Muscle of arm (tissue), 12 donors: ENCODE data around the gene NPC1L1. TPM values are rescaled to one million over a fixed set of nuclear protein-coding genes. Genes with fewer than 3 reads are reported as not detected.

ENCODE experiments used
- DNase-seq: peaks from one replicate; pipeline ENCODE4 v3.0.0-alpha.2; 2013
- polyA plus RNA-seq, 12 donors: library from polyadenylated mRNA; unstranded; fragments of 120-200 nt; gene quantifications; one replicate each; pipeline ENCODE4 v1.2.1, GENCODE V29; 2013; ENCODE audit not compliant: insufficient read length in 12 of 12

The NPC1L1 gene
- polyA plus RNA-seq, 12 donors, result 0.04 to 2.1 (median 0.08) TPM; not detected in 3

DNA sequence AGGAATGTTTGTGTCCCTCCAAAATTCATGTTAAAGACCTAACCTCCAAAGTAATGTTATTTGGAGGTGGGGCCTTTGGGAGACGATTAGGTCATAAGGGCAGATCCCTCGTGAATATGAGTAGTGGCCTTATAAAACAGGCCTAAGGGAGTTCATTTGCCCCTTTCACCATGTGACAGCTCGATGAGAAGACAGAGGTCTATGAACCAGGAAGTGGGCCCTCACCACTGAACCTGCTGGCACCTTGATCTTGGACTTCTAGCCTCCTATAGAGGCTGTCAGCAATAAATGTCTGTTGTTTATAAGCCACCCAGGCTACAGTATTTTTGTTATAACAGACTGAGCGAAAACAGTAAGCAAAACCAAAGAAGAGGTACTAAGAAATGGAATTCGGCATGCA, 64.8 kb downstream of the NPC1L1 start:
- no peak for DNase-seq

DNA sequence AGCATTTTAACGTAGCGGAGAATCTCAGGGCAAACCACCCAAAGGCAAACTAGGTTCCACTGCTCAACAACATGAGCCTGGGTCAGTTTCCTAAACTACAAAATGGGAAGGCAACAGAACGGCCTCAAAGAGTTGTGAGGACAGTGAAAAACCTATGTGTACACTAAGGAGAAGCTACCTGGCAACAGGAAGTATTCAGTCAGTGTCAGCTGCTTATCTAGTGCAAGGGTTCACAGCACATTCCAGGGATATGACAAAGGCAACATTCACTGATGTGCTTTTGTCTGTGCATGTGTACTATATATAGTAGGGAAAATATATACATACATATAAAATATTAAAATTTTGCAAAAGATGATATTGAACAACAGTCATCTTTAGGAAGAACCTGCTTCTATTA, 67.8 kb downstream of the NPC1L1 start:
- no peak for DNase-seq

DNA sequence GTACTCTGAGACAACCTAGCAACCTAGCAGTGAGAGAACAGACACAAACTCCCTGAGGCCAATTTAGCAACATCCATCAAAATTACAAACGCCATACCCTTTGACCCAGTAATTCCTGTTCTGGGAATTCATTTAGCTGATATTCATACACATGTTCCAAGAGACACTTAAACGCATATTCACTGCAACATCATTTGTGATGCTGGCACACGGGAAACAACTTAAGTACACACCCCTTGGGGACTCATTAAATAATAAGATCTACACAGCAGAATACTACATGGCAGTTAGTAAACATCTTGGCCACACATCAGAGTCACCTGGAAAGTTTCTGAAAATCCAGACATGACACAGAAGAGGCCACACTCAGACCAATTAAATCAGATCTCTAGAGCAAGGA, 68.3 kb downstream of the NPC1L1 start:
- DNase-seq, result no peak

DNA sequence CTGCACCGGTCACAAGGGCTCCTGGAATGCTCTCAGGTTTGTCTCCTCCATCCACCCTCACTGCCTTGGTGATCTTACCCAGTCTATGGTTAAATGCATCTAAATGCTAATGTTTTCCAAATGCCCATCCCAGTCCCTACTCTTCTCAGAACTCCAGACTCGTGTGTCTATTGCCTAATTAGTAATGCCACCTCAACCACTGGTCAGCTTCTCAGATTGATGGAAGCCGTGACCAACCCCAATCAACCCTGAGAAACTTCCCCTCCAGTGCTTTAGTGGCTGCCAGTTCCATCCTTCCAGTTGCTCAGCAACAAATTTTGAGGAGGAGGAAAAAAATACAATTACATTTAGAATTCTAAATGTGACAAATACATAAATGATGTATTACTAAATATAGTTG, 69.3 kb downstream of the NPC1L1 start:
- no peak for DNase-seq

DNA sequence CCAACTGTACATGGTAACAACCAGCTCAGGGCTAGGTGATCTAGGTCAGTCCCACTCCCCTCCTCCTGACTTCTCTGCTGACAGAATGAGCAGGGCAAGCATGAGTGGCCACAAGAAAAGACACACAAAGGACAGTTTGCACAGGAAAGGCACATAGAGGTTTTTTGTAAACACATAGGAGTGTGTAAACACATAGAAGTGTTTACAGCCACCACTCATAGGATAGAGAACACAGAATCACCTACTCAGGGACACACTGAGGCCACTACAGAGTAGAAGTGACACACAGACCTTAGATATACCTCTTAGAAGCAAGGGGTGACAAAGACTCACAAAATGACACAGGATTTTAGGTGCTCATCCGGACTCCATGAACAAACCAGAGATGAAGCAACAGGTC, 69.7 kb downstream of the NPC1L1 start:
- no peak for DNase-seq

DNA sequence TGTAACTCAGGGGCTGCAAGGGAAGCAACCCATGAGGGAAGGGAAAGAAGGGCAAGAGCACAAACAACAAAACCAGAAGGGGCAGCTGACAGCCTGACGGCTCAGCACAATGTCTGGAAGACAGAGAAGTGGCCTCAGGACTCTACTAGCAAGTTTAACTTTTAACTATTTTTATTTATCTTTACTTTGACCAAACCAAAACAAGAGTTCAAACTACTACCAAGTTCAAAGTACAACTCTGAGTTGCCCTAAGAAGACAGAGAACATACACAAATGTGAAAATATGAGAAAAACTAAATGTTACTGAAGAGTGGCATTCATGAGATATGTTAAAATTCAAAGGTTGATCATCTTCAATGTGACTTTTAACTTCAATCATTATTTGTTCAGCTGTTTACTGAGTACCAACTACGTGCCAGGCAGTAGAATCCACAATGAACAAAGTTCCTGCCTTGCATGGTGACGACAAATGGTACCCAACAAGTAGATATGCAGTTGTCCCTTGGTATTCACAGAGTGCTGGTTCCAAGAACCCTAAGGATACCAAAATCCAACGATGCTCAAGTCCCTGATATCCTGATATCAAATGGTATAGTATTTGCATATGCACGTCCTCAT, 70.4 kb downstream of the NPC1L1 start:
- no peak for DNase-seq

DNA sequence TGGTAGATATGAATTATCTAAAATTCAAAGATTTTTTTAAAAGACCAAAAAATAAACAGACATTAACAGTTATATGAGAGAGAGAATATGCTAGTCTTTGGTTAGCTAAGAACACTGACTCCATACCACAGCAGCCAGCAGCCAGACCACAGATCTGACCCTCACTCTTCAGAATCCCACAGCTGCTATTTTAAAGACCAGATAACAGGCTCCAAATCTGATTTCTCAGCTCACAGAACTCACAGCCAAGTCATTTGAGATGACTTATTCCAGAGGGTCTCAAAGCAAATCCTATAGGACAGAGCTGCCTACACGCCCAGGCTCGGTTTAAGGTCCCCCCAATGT, 71.0 kb downstream of the NPC1L1 start:
- no peak for DNase-seq

DNA sequence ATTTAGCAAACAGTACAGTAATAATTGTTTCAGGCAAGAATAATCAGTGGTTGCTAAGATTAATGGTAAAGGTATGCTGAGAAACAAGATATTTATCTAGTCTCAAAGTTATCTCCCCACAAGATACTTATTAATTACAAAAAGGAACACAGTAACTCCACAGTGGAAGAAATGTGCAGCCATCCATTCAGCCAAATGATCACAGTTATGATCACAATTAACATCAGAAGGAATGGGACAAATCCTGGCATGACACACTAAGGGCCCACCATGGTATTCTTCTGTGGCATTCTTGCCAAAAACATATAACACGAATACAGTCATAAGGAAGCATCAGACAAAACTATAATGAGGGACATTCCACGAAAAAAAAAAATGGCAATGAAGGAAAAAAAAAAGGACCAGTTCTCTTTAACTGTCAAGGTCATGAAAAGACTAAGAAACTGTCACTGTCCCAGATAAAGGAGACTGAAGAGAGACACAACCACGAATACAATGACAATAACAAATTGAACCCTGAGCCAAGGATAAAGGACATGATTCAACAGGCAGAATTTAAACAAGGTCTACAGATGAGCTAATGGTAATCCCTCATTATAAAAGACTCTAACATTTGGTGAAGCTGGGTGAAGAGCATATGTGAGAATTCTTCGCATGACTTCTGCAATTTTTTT, 71.5 kb downstream of the NPC1L1 start:
- DNase-seq, result no peak

DNA sequence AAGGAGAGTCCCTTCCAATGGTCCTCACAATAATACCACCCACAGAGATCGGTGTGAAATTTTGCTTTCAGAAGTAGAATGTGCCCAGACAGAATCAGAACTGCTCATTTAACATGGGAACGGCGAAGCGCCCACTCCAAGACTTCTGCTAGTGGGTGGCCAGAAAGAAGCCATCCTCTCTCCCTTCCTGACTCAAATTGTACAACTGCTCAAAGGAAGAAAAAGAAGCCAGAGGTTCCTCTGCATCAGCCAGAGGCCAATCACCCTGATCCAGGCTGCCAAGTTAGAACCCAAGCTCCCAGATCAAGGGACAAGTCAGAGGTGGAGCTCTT, 73.9 kb downstream of the NPC1L1 start:
- no peak for DNase-seq

DNA sequence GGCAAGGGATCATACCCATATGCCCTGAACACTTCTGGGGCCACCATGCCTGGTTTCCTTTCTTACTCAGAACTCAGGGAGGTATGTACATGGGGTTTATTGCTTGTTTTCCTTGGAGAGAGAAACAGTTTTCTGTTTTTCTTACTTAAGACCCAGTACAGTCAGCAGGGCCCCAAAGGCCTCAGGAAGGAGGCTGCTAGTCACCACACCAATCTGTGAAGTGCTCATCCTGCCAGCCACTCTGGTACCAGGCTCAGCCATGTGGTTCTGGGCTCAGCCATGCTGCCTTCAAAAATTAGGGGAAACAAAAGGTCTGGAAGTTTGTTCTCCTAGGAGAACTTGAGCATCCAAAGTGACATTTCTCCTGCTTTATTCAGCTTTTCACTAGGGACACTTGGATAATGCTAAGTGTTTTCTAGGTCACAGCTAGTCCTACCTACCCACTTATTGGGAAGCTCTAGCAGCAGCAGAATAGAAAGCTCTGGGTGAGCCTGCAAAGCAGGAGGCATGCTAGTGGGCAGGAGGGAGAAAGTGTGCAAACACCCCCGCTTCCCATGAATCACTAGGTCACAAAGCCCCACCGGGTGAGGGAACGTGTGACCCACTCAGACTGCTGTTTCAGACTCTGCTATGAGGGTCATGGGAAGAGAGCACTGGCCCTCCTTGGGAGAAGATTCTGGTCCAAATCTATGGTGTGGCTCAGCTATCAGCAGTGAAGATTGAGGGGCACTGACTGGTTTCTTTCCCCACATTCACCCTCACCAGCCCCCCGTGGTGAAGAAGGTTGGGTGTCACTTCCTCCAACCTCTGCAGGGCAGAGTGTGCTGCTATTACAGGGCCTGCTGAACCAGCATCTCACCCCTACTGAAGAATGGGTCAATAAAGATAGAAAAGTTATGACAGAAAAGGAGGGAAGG, 74.6 kb downstream of the NPC1L1 start:
- DNase-seq, result no peak

DNA sequence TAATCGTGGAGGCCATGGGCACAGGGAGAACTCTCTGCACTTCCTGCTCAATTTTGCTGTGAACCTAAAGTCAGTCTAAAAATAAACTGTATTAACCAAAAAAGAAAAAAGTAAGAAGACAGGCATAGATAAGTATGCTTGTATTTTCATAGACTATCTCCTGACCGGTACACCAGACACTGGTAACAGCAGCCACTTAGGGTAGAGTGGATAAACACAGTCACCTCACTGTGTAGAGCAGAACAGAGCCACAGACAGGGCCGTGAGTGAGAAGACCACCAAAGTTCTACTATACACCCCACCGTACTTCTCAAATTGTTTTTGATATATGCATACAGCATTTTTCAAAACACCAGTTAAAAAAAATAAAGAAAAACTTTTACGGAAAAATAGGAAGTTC, 75.6 kb downstream of the NPC1L1 start:
- DNase-seq, result no peak

DNA sequence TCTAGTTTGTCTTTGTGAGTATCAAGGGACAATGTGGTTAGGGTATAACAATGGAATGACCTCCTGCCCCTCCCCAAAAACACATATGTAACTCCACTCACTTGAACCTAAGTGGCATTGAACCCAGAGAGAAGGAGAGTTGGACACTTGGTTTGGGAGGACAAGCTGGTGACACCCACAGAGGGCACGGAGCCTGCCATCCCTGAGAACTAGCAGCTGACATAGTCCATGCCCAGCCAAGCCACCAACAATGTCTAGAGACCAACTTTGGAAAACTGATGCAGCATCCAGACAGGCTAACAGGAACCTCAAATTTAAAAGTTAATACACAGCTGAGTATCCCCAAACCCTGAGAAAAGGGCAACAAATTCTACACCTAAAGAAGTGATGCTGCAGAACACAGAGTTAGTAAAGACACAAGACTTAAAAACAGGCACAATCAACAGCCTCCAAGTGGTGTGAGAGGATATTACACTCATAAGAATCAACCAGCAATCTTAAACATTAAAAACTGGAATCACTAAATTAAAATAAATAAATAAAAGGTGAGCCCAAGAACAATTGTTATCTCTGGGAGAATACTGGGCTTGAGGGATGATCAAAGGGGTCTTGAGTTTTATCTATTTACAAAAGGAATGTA, 77.8 kb downstream of the NPC1L1 start:
- no peak for DNase-seq

Other genes starting within 250 kb of the NPC1L1 start
- 1,000 to 10,000 TPM in 1 of 12 donors, 10 to 100 TPM in 5, 1 to 10 TPM in 6; 3.6 to 1,562 (median 12.8) TPM for gene CAMK2B, start 215.7 kb downstream of the NPC1L1 start, polyA plus RNA-seq
- gene NUDCD3, start 50.7 kb downstream of the NPC1L1 start, polyA plus RNA-seq, result 100 to 1,000 TPM in 1 of 12 donors, 10 to 100 TPM in 10, not detected in 1; 57.6 to 103 (median 71.3) TPM
- gene DDX56, start 32.6 kb upstream of the NPC1L1 start, polyA plus RNA-seq, result 10 to 100 TPM in 11 of 12 donors, not detected in 1; 28.0 to 62.6 (median 48.9) TPM
- gene TMED4, start 40.9 kb upstream of the NPC1L1 start, polyA plus RNA-seq, result 100 to 1,000 TPM in 2 of 12 donors, 10 to 100 TPM in 10; 68.4 to 465 (median 91.9) TPM
- gene OGDH, start 65.3 kb upstream of the NPC1L1 start, polyA plus RNA-seq, result 10 to 100 TPM in 11 of 12 donors, not detected in 1; 39.0 to 69.0 (median 58.2) TPM
- gene ZMIZ2, start 207.5 kb upstream of the NPC1L1 start, polyA plus RNA-seq, result 10 to 100 TPM in 11 of 12 donors, not detected in 1; 24.5 to 90.1 (median 34.1) TPM